ENCODE results near the gene LEP.

The LEP gene

DNA sequence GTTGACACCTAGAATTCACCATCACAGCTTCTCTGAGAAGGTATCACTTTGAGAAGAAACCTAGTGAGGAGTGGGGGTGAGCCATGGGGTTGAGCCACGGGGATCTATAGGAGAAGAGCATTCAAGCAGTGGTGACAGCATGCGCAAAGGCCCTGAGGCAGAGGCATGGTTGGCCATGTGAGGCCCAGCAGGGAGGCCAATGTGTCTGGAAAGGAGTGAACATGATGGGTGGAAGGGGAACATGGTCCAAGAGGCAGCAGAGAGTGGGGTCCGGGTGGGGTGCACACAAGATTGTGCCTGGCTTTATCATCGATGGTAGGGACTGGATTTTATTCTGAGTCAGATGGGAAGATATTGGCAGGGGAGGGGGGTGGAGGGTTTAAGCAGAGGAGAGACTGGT, 36.0 kb upstream of the LEP start:
- Histone ChIP-seq H3K4me3 (ENCODE audit: low read length) (no peak overlapping the region), H2AFZ (ENCODE audit: low read depth, low read length) (no peak overlapping the region), H3K36me3 (ENCODE audit: insufficient read depth, low read length) (no peaks in the 10 kb centered on the region), H3K9me3 (ENCODE audit: low read length) (peaks cover 4% of the 10 kb centered on the region), H3K4me1 (ENCODE audit: insufficient read depth, low read length) (peaks cover 6% of the 10 kb centered on the region), H3K27me3 (ENCODE audit: insufficient read depth, low read length) (peaks cover 41% of the 10 kb centered on the region)

DNA sequence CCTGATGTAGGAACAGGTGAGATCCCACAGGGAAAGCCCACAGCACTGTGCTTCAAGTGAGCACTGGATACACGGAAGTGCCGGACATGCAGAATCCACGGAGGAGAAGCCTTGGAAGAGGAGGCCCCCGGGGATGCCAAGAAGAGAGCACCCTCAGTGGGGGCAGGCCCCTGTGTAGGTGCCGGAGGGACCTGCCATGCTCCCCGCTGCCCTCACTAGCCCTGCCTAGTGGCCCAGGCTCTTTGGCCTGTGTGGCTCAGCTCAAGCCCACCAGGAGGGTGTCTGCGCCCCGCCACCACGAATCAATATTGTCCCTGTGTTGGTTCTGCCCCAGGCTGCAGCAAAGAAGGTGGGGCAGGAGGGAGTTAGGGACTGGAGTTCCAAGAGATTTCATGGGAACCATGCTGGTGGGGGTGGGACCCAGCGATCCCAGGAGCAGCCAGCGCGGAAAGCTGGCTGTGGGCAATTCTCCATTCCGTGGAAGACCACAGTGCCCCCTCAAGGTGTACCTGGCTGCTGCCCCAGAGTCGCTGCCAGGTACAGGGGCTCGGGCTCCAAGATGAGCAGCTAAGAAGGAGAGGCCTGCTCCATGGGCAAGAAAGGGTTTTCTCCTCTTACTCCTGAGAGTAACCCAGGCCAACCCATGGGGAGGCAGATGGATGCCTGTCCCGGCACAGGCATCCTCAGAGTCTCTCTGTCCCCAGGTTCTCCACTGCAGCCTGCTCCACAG, 34.9 kb upstream of the LEP start:
- H2AFZ ChIP-seq (ENCODE audit: low read depth, low read length) = no peak overlapping the region
- no peaks in the 10 kb centered on the region for H3K36me3 ChIP-seq (ENCODE audit: insufficient read depth, low read length)
- peaks cover 4% of the 10 kb centered on the region for H3K9me3 ChIP-seq (ENCODE audit: low read length)
- H3K27me3 ChIP-seq (ENCODE audit: insufficient read depth, low read length) = peaks cover 33% of the 10 kb centered on the region
- peaks cover 6% of the 10 kb centered on the region for H3K4me1 ChIP-seq (ENCODE audit: insufficient read depth, low read length)
- no peak overlapping the region for H3K4me3 ChIP-seq (ENCODE audit: low read length)

DNA sequence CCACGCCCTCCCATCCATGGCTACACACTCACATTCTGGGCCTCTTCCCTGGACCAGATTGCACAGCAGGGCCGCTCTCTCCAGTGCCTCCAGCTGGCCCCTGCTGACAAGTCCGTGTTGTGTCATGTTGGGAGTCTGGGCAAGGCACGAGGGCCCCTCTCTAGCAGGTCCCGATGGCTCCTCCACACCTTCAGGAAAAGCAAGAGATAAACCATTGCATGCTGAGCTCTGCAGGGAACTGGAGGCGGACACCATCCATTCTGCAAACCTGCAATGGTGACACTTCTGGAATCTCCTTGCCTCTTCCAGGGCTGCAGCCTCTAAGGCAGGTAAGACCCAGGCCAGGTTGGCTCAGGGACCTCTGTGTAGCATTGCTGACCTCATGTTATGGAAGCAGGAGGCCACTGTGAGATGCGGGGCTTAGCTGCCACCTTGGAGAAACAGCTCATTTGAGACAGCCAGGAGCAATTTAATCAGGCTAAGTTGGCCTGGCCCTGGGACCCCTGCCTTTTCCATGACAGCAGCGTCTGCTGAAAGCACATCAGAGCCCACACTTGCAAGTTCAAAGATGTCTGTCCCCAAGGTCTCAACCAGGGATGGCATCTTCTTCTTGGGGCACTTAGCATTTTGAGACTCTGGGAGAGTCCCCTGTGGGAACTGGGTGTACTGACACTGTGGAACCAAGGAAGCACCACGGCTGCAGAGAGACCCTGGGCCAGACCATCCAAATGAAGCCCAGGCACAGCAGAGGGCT, 34.2 kb upstream of the LEP start:
- Histone ChIP-seq H3K4me3 (ENCODE audit: low read length) (no peak overlapping the region), H3K4me1 (ENCODE audit: insufficient read depth, low read length) (peaks cover 2% of the 10 kb centered on the region), H3K27me3 (ENCODE audit: insufficient read depth, low read length) (peaks cover 32% of the 10 kb centered on the region), H3K9me3 (ENCODE audit: low read length) (peaks cover 4% of the 10 kb centered on the region), H2AFZ (ENCODE audit: low read depth, low read length) (no peak overlapping the region), H3K36me3 (ENCODE audit: insufficient read depth, low read length) (no peaks in the 10 kb centered on the region)

DNA sequence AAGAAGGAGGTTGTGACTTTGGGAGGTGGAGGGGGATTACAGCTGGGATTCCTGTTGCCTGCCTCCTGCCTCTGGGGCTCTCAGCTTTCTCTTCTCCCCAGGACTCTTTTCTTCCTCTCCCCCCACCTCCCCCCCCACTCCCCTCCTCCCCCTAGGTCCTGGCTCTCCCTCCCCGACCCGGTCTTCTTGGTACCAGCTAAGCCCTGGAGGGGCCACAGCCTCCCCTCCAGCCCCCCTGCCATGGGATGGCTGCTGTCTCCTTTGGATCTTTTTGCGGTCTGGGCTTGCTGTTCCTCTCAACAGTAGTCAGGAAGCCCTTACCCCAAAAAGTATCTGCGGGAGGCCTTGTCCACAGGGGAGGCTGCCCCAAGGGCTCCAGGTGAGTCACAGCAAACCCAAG, 33.5 kb upstream of the LEP start:
- Histone ChIP-seq H3K4me3 (ENCODE audit: low read length) (no peak overlapping the region), H3K36me3 (ENCODE audit: insufficient read depth, low read length) (no peaks in the 10 kb centered on the region), H3K27me3 (ENCODE audit: insufficient read depth, low read length) (peaks cover 27% of the 10 kb centered on the region), H2AFZ (ENCODE audit: low read depth, low read length) (no peak overlapping the region), H3K4me1 (ENCODE audit: insufficient read depth, low read length) (peaks cover 2% of the 10 kb centered on the region), H3K9me3 (ENCODE audit: low read length) (peaks cover 2% of the 10 kb centered on the region)

DNA sequence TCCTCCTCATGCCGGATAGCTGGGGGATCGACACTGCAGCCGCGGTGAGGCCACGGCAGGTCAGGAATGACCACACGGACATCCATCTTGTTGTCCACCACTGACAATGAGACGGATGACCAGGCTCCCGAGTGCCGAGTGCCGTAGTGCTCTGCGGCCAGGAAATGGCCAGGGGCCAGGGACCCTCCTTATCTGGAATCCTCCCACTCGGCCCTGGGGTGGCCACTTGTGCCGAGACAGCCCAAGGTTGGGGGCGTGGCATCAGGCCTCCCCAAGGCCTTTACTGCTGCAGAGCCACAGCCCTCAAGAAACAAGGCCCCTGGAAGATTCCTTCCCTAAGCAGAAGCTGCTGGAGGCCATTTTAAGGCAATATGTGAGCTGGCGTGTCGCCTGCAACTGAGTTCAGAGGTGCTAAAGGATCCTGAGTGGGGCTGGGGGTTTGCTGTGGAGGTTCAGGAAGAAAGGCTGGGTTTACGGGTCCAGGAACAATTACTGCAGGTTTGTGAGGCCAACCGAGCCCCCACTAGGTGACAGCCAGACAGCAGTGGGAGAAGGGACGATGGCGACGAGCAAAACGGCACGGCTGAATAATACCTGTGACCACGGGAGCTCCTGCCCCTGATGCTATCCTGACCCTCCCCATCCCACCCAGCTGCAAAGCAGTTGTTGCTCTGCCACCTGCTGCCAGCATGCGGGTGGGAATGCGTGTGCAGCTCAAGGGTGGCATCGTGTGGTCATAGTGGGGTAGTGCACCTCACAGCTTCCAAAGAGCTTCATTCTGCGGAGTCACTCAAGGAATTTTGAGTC, 31.6 kb upstream of the LEP start:
- Histone ChIP-seq H2AFZ (ENCODE audit: low read depth, low read length) (no peak overlapping the region), H3K9me3 (ENCODE audit: low read length) (no peaks in the 10 kb centered on the region), H3K27me3 (ENCODE audit: insufficient read depth, low read length) (peaks cover 11% of the 10 kb centered on the region), H3K36me3 (ENCODE audit: insufficient read depth, low read length) (no peaks in the 10 kb centered on the region), H3K4me3 (ENCODE audit: low read length) (no peak overlapping the region), H3K4me1 (ENCODE audit: insufficient read depth, low read length) (peaks cover 2% of the 10 kb centered on the region)

DNA sequence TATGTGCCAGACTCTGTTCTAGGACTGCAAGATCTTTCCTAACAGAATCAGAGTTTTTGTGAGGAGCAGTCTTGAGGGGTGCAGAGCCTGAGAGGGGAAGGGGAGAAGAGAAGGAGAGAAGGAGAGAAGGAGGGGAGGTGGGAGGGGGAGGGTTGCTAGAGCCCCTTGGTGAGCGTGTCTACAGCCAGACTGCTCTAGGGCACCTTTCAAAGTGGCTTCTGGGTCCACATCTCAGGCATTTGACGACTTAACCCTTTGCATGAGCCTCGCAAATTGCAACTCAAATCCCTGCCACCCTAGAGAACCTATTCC, 31.1 kb upstream of the LEP start:
- Histone ChIP-seq H3K4me1 (ENCODE audit: insufficient read depth, low read length) (peaks cover 2% of the 10 kb centered on the region), H2AFZ (ENCODE audit: low read depth, low read length) (no peak overlapping the region), H3K27me3 (ENCODE audit: insufficient read depth, low read length) (peaks cover 11% of the 10 kb centered on the region), H3K36me3 (ENCODE audit: insufficient read depth, low read length) (no peaks in the 10 kb centered on the region), H3K9me3 (ENCODE audit: low read length) (no peaks in the 10 kb centered on the region), H3K4me3 (ENCODE audit: low read length) (no peak overlapping the region)

DNA sequence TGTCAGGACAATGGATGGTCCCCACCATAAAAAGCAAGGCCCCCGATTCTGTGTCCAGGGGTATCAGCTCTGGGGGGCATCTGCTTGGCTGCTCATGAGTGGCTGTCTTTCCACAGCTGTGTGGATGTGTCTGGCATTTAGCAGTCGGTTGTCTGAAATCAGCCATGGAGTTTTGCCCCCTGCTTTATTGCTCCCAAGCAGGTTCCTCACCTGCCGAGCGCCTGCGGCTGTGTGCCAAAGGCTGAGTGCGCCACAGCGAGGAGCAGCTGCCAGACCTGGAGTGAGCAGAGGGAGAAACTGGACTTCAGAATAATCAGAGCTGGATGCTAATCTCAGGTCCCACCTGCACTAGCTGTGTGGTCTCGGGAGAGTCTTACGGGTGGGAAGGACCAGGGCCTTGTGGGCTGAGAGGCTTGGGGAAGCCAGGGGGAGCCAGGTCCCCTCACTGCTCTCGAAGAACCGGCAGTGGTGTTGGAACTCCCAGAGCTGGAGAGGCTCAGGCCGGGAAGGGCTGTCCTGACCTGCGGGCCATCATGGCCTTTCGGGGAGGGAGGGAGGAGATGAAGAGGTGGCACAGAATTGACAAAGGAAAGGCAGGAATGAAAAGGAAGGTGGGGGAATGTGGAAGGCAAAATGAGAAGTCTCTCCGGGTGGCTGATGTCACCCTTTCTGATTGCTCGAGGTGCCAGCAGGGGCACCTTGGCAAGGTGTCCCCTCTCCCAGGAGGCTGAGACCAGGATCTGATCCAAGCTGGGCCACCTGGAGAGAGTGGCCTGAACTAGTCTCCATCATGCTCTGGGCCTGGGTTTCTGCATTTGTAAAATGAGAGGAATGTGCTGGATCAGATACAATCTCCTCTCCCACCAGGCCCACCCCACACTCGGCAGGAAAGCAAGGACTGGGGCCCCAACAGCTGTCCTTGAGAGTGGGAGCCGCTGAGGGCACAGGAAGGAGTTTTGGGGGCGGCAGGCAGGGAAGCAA, 30.2 kb upstream of the LEP start:
- H3K4me3 ChIP-seq (ENCODE audit: low read length) = no peak overlapping the region

DNA sequence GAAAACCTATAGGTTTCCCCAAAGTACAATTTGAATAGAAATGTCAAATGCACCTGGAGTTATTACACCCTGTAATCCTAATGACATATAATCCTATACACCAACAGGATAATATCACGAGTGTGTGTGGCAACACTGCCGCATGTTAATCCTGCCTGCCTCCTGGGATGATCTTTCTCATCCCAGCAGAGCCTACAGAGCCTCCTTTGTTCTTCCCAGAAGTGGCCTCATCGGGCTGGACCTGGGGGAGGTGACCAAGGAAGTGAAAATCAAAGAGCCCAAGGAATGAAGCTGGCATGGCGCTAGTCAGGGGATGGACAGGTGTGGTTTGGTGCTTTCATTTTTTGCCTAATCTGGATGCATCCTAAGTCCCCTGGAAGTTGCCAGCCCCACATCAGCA, 29.5 kb upstream of the LEP start:
- Histone ChIP-seq H2AFZ (ENCODE audit: low read depth, low read length) (no peak overlapping the region), H3K27me3 (ENCODE audit: insufficient read depth, low read length) (peaks cover 11% of the 10 kb centered on the region), H3K4me1 (ENCODE audit: insufficient read depth, low read length) (peaks cover 2% of the 10 kb centered on the region), H3K9me3 (ENCODE audit: low read length) (no peaks in the 10 kb centered on the region), H3K4me3 (ENCODE audit: low read length) (no peak overlapping the region), H3K36me3 (ENCODE audit: insufficient read depth, low read length) (no peaks in the 10 kb centered on the region)

More for the DNA sequence above, 30.2 kb upstream of the LEP start:
- Histone ChIP-seq H3K4me1 (ENCODE audit: insufficient read depth, low read length) (peaks cover 2% of the 10 kb centered on the region), H3K27me3 (ENCODE audit: insufficient read depth, low read length) (peaks cover 11% of the 10 kb centered on the region), H3K9me3 (ENCODE audit: low read length) (no peaks in the 10 kb centered on the region), H2AFZ (ENCODE audit: low read depth, low read length) (no peak overlapping the region), H3K36me3 (ENCODE audit: insufficient read depth, low read length) (no peaks in the 10 kb centered on the region)

DNA sequence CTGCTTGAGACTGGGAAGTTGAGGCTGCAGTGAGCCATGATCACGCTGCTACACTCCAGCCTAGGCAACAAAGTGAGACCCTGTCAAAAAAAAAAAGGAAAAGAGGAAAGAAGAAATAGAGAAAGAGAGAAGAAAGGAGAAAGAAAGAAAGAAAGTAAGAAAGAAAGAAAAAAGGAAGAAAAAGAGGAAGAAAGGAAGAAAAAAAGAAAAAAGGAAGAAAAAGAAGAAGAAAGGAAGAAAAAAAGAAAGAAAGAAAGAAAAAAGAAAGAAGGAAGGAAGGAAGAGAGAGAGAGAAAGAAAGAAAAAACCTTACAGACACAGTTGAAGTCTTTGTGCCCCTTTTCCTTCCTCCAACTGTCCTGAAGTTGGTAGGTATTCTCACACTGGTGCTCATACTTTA, 26.6 kb upstream of the LEP start:
- Histone ChIP-seq H3K27me3 (ENCODE audit: insufficient read depth, low read length) (peaks cover 11% of the 10 kb centered on the region), H3K4me1 (ENCODE audit: insufficient read depth, low read length) (peaks cover 1% of the 10 kb centered on the region), H3K4me3 (ENCODE audit: low read length) (no peak overlapping the region), H3K36me3 (ENCODE audit: insufficient read depth, low read length) (no peaks in the 10 kb centered on the region), H3K9me3 (ENCODE audit: low read length) (no peaks in the 10 kb centered on the region), H2AFZ (ENCODE audit: low read depth, low read length) (no peak overlapping the region)

DNA sequence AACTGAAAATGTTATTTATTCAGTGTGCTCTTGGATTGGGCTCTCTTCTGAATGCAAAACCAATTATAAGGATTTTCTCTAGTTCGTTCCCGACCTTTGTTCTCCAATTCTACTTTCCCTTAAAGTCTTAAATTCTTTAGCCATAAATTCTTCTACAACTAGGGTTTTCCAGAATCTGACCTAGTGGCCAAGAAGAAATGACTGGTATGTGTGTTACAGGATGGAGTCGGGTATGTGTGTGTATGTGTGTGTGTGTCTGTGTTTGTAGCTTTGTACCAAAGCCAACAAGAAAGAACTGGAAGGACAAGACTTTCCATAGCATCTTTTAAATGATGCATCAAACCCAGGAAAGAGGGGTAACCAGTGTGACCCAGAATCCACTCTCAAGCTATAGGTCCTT, 25.8 kb upstream of the LEP start:
- H3K27me3 ChIP-seq (ENCODE audit: insufficient read depth, low read length) = peaks cover 16% of the 10 kb centered on the region
- H3K36me3 ChIP-seq (ENCODE audit: insufficient read depth, low read length) = no peaks in the 10 kb centered on the region
- no peaks in the 10 kb centered on the region for H3K4me1 ChIP-seq (ENCODE audit: insufficient read depth, low read length)
- H3K9me3 ChIP-seq (ENCODE audit: low read length) = no peaks in the 10 kb centered on the region
- no peak overlapping the region for H2AFZ ChIP-seq (ENCODE audit: low read depth, low read length)
- no peak overlapping the region for H3K4me3 ChIP-seq (ENCODE audit: low read length)

DNA sequence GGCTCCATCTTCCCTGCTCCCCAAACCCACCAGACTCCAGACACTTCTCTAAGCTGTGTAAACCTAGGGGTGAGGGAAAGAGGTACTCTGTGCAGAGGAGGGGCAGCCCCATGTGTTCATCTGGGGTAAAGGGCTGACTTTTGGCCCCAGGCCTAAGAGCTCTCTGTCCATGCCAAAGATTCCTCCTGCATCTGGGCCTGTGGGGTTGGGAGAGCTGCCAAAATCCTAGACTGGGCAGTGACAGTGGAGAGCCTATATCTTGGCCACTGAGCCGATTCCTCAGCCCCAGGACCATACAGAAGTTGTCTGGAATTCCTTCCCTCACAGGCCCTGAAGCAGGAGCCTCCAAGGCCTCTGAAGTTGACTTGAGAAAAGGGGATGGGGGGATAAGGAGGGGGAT, 25.3 kb upstream of the LEP start:
- no peaks in the 10 kb centered on the region for H3K36me3 ChIP-seq (ENCODE audit: insufficient read depth, low read length)
- peaks cover 19% of the 10 kb centered on the region for H3K27me3 ChIP-seq (ENCODE audit: insufficient read depth, low read length)
- H2AFZ ChIP-seq (ENCODE audit: low read depth, low read length) = no peak overlapping the region
- H3K9me3 ChIP-seq (ENCODE audit: low read length) = no peaks in the 10 kb centered on the region
- H3K4me1 ChIP-seq (ENCODE audit: insufficient read depth, low read length) = no peaks in the 10 kb centered on the region
- H3K4me3 ChIP-seq (ENCODE audit: low read length) = no peak overlapping the region

DNA sequence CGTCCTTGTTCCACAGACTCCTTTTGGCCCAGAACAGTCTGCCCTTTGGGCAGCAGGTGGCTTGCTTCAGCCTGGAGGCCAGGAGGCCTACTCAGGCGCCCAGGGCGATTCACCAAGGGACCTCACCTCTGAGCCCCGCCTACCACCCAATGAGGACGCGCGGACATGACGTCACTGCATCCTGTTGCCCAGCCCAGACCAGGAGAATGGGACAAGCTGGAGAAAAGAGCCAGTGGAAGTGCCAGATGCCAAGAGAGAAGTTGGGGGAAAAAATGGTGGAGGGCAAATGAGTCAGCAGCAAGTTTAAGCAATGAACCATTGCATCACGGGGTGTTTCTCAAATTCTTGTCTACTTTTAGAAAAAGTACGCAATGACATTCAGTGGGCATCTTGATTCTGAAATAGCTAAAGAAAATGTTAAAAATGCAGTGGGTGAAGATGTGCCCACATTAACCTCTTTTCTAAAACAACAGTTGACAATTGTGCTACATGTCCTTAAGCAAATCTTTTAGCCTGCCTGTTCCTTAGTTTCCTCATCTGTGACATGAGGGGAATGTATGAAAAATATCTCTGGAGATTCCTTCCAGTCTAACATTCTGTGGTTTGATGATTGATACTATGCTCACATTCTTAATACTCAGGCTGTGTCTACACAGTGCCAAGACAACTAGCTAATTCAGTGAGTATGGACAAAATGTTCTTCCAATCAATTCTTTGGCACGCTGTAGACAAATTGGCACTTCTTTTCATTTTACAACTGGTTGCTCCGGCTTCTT, 23.9 kb upstream of the LEP start:
- Histone ChIP-seq H2AFZ (ENCODE audit: low read depth, low read length) (no peak overlapping the region), H3K36me3 (ENCODE audit: insufficient read depth, low read length) (no peaks in the 10 kb centered on the region), H3K27me3 (ENCODE audit: insufficient read depth, low read length) (peaks cover 9% of the 10 kb centered on the region), H3K4me3 (ENCODE audit: low read length) (no peak overlapping the region), H3K4me1 (ENCODE audit: insufficient read depth, low read length) (no peaks in the 10 kb centered on the region), H3K9me3 (ENCODE audit: low read length) (no peaks in the 10 kb centered on the region)
